ENCODE data around the gene ULK4.

DNA sequence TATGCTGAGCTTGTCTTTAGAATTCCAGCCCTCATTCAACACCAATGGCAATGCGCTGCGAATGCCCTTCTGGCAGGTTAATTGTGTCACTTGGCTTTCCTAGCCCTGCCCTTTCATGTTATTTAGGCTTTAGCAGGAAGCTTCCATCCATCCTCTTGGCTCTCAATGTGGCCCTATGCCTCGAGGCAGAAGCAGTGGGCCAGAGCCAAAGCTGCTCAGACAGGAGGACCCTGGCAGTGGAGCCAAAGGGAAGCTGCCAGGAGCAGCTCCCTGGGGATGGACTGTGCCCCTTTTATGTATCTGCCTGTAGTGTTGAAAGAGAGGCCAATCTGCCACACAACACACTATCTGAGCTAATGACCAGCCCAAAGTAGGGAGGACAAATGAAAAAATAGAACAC is 386.2 kb downstream of the ULK4 start:
- TF ChIP-seq JUND (IDR thresholded peaks at IDR 0.05; ENCODE audit: borderline replicate concordance, low read depth, low read length): no peak
- TF ChIP-seq JUND (tag; IDR thresholded peaks at IDR 0.05; ENCODE audit: borderline replicate concordance, low read depth, low read length): no peak
- TF ChIP-seq POLR2AphosphoS5 (IDR thresholded peaks at IDR 0.05; ENCODE audit: control insufficient read depth, insufficient read depth, low read depth, low read length): no peak
- TF ChIP-seq, protein P1, sequence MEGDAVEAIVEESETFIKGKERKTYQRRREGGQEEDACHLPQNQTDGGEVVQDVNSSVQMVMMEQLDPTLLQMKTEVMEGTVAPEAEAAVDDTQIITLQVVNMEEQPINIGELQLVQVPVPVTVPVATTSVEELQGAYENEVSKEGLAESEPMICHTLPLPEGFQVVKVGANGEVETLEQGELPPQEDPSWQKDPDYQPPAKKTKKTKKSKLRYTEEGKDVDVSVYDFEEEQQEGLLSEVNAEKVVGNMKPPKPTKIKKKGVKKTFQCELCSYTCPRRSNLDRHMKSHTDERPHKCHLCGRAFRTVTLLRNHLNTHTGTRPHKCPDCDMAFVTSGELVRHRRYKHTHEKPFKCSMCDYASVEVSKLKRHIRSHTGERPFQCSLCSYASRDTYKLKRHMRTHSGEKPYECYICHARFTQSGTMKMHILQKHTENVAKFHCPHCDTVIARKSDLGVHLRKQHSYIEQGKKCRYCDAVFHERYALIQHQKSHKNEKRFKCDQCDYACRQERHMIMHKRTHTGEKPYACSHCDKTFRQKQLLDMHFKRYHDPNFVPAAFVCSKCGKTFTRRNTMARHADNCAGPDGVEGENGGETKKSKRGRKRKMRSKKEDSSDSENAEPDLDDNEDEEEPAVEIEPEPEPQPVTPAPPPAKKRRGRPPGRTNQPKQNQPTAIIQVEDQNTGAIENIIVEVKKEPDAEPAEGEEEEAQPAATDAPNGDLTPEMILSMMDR (IDR thresholded peaks at IDR 0.05 in 2 of 3, conservative IDR thresholded peaks at IDR 0.05 in 1 of 3; ENCODE audit: insufficient read depth in 2 of 3, low read depth in 1 of 3, low read length in 3 of 3): no peak
- TF ChIP-seq, protein P2, sequence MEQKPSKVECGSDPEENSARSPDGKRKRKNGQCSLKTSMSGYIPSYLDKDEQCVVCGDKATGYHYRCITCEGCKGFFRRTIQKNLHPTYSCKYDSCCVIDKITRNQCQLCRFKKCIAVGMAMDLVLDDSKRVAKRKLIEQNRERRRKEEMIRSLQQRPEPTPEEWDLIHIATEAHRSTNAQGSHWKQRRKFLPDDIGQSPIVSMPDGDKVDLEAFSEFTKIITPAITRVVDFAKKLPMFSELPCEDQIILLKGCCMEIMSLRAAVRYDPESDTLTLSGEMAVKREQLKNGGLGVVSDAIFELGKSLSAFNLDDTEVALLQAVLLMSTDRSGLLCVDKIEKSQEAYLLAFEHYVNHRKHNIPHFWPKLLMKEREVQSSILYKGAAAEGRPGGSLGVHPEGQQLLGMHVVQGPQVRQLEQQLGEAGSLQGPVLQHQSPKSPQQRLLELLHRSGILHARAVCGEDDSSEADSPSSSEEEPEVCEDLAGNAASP (IDR thresholded peaks at IDR 0.05): no peak
- TF ChIP-seq, protein P3, sequence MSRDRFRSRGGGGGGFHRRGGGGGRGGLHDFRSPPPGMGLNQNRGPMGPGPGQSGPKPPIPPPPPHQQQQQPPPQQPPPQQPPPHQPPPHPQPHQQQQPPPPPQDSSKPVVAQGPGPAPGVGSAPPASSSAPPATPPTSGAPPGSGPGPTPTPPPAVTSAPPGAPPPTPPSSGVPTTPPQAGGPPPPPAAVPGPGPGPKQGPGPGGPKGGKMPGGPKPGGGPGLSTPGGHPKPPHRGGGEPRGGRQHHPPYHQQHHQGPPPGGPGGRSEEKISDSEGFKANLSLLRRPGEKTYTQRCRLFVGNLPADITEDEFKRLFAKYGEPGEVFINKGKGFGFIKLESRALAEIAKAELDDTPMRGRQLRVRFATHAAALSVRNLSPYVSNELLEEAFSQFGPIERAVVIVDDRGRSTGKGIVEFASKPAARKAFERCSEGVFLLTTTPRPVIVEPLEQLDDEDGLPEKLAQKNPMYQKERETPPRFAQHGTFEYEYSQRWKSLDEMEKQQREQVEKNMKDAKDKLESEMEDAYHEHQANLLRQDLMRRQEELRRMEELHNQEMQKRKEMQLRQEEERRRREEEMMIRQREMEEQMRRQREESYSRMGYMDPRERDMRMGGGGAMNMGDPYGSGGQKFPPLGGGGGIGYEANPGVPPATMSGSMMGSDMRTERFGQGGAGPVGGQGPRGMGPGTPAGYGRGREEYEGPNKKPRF (IDR thresholded peaks at IDR 0.05; ENCODE audit: low read depth, low read length): no peak
- TF ChIP-seq, protein P4, sequence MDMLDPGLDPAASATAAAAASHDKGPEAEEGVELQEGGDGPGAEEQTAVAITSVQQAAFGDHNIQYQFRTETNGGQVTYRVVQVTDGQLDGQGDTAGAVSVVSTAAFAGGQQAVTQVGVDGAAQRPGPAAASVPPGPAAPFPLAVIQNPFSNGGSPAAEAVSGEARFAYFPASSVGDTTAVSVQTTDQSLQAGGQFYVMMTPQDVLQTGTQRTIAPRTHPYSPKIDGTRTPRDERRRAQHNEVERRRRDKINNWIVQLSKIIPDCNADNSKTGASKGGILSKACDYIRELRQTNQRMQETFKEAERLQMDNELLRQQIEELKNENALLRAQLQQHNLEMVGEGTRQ (CRISPR knock-in tag; IDR thresholded peaks at IDR 0.05): no peak
- TF ChIP-seq CREB1 (IDR thresholded peaks at IDR 0.05): no peak
- no peak for TF ChIP-seq CREB1 (CRISPR knock-in tag; IDR thresholded peaks at IDR 0.05)
- TF ChIP-seq MAFK (IDR thresholded peaks at IDR 0.05; ENCODE audit: low read length): no peak
- TF ChIP-seq HDGF (IDR thresholded peaks at IDR 0.05): no peak
- no peak for TF ChIP-seq KAT2B (IDR thresholded peaks at IDR 0.05; ENCODE audit: low read depth, low read length)
- no peak for TF ChIP-seq ZNF12 (CRISPR knock-in tag; IDR thresholded peaks at IDR 0.05)
- TF ChIP-seq NR2C1 (IDR thresholded peaks at IDR 0.05): no peak
- no peak for TF ChIP-seq NR2C1 (tag; IDR thresholded peaks at IDR 0.05)
- TF ChIP-seq MYC (IDR thresholded peaks at IDR 0.05; ENCODE audit: low read depth, low read length): no peak
- TF ChIP-seq MYC (CRISPR knock-in tag; IDR thresholded peaks at IDR 0.05; ENCODE audit: borderline replicate concordance, low read depth): no peak
- no peak for TF ChIP-seq EP300 (IDR thresholded peaks at IDR 0.05; ENCODE audit: low read length)

Measured in K562 (cell line).